ENCODE data around the gene NUP54. TPM values are rescaled to one million over a fixed set of nuclear protein-coding genes. Genes with fewer than 3 reads are reported as not detected.

NUP54 gene
- total RNA-seq, 1 experiment from 2014 or later: 84.5 TPM

- TF ChIP-seq ZNF512 (CRISPR knock-in tag; IDR thresholded peaks at IDR 0.05; ENCODE audit: borderline replicate concordance) (no peak), AR (CRISPR knock-in tag; IDR thresholded peaks at IDR 0.05) (no peak), RORB (CRISPR knock-in tag; IDR thresholded peaks at IDR 0.05) (no peak), ZNF263 (CRISPR knock-in tag; IDR thresholded peaks at IDR 0.05; ENCODE audit: low read depth) (no peak), SOX15 (CRISPR knock-in tag; IDR thresholded peaks at IDR 0.05) (no peak), ESRRA (CRISPR knock-in tag; IDR thresholded peaks at IDR 0.05; ENCODE audit: borderline replicate concordance) (no peak)
Measured at GRCh38 chr4:76194325-76194724, 46.1 kb upstream of the NUP54 start (continued).

DNA sequence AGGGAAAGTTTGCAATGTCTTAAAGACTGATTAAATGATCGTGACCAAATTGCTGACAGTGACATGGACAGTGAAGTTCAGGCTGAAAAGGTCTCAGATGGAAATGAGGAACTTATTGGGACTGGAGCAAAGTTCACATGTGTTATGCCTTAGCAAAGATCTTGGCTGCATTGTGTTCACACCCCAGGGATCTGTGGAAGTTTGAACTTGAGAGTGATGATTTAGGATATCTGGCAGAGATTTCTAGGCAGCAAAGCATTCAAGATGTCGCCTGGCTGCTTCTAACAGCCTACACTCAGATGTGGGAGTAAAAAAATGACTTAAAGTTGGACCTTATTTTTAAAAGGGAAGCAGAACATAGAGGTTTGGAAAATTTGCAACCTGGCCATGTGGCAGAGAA, 44.0 kb upstream of the NUP54 start:
- H3K9me3 Mint-ChIP-seq: peaks cover 38% of the 10 kb centered on the region
- CTCF ChIA-PET: no interaction called here
- no peak for DNase-seq (ENCODE audit: low spot score)

DNA sequence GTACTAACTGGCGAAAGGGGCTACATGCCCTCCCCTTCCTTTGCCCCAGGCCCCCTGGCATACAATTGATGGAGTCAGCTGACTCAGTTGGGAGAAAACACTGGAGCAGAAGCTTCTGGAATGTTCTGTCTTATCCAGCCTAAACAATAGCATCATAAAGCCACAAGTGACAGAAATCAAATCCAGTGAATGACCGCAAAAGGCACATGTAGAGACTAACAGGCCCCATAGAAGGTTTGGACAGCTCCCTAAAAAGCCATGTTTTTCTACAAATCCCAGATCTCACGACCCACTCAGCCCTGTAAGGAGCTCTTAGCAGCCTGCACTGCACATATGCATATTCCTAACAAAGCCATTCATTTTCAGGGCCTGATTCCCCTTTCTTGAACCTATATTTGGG, 40.4 kb upstream of the NUP54 start:
- DNase-seq (ENCODE audit: low spot score): no peak
- CTCF ChIA-PET: interaction anchor here (3.4 kb wide), 1 partner anchor 8 kb away, joined by 18 read pairs; no protein-coding TSS in a partner anchor
- H3K9me3 Mint-ChIP-seq: peaks cover 26% of the 10 kb centered on the region
- H3K4me3 Mint-ChIP-seq: no peak overlapping the region
- no peak for TF ChIP-seq CTCF (IDR thresholded peaks at IDR 0.05)
- no peak overlapping the region for H3K27ac Mint-ChIP-seq
- no peak for ATAC-seq
- H3K4me1 Mint-ChIP-seq: no peaks in the 10 kb centered on the region
- POLR2A ChIA-PET: no interaction called here
- peaks cover 3% of the 10 kb centered on the region; the same call in 1 of the 2 replicates for H3K27me3 Mint-ChIP-seq (ENCODE audit: low read depth)
- peaks cover 30% of the 10 kb centered on the region for H3K36me3 Mint-ChIP-seq

More for the DNA sequence above, 44.0 kb upstream of the NUP54 start:
- Mint-ChIP-seq H3K27ac (no peak overlapping the region), H3K27me3 (ENCODE audit: low read depth) (peaks cover 3% of the 10 kb centered on the region; the same call in 1 of the 2 replicates), H3K4me1 (no peaks in the 10 kb centered on the region), H3K36me3 (peaks cover 45% of the 10 kb centered on the region), H3K4me3 (no peak overlapping the region)
- TF ChIP-seq MXD4 (CRISPR knock-in tag; IDR thresholded peaks at IDR 0.05; ENCODE audit: borderline replicate concordance) (no peak), RELA (CRISPR knock-in tag; IDR thresholded peaks at IDR 0.05; ENCODE audit: borderline replicate concordance) (no peak), MYBL2 (CRISPR knock-in tag; IDR thresholded peaks at IDR 0.05) (no peak), PRDM15 (CRISPR knock-in tag; IDR thresholded peaks at IDR 0.05) (no peak), NR1H2 (CRISPR knock-in tag; IDR thresholded peaks at IDR 0.05) (no peak)
- TF ChIP-seq, protein P1, sequence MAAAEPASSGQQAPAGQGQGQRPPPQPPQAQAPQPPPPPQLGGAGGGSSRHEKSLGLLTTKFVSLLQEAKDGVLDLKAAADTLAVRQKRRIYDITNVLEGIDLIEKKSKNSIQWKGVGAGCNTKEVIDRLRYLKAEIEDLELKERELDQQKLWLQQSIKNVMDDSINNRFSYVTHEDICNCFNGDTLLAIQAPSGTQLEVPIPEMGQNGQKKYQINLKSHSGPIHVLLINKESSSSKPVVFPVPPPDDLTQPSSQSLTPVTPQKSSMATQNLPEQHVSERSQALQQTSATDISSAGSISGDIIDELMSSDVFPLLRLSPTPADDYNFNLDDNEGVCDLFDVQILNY (CRISPR knock-in tag; IDR thresholded peaks at IDR 0.05): no peak
- ATAC-seq: no peak
- POLR2A ChIA-PET: no interaction called here

All from WTC11 (cell line).